SJCRH30 (cell line): ENCODE measurements around the gene KIZ. TPM values are rescaled to one million over a fixed set of nuclear protein-coding genes. Genes with fewer than 3 reads are reported as not detected.
A peak's percentile ranks its signal among the peaks of the same experiment; 100 is the strongest.
"Not testable (repeated sequence)": the region's sequence is repeated elsewhere in the genome, so short reads cannot be mapped to it uniquely, and the experiment has no call there.

Experiments used
- DNase-seq, 2 experiments: peaks; one replicate each; pipeline ENCODE4 v3.0.0-alpha.2; 2015 to 2020
- H3K27ac ChIP-seq: fragments of 250-450 bp; sonication (Bioruptor Pico); 2 replicates; pipeline ENCODE4 v1.5.1; 2020; ENCODE audit warnings: mild to moderate bottlenecking, moderate library complexity
- H3K27me3 ChIP-seq: fragments of 250-450 bp; sonication (Bioruptor Pico); 2 replicates; pipeline ENCODE4 v1.5.1; 2020; ENCODE audit warnings: mild to moderate bottlenecking, moderate library complexity
- H3K36me3 ChIP-seq: fragments of 250-450 bp; sonication (Bioruptor Pico); 2 replicates; pipeline ENCODE4 v1.5.1; 2020; ENCODE audit warnings: mild to moderate bottlenecking, moderate library complexity
- H3K4me1 ChIP-seq: fragments of 250-450 bp; sonication (Bioruptor Pico); 2 replicates; pipeline ENCODE4 v1.5.1; 2020; ENCODE audit warnings: mild to moderate bottlenecking, moderate library complexity
- H3K4me3 ChIP-seq: fragments of 250-450 bp; sonication (Bioruptor Pico); 2 replicates; pipeline ENCODE4 v1.5.1; 2020; ENCODE audit warnings: mild to moderate bottlenecking, moderate library complexity
- H3K9me3 ChIP-seq: fragments of 250-450 bp; sonication (Bioruptor Pico); replicated peaks from 2 replicates; pipeline ENCODE4 v1.5.1; 2020; ENCODE audit warnings: mild to moderate bottlenecking, moderate library complexity
- total RNA-seq: library from RNA; depleted of rRNA; stranded (reverse); fragments of >200 nt; shearing (Covaris generic); gene quantifications from 2 replicates; pipeline ENCODE4 v1.2.3, GENCODE V29; 2014

The KIZ gene
- total RNA-seq, 1 experiment from 2014 or later, result 18.3 TPM

- no peak overlapping the region for H3K4me3 ChIP-seq
- H3K27me3 ChIP-seq, result no peaks in the 10 kb centered on the region
- peak; percentile 53 to 73 for DNase-seq
- H3K36me3 ChIP-seq, result 0 out of 2 replicates have a peak, but pooled peaks cover 2% of the 10 kb centered on the region
- no peaks in the 10 kb centered on the region for H3K9me3 ChIP-seq
- peaks cover 16% of the 10 kb centered on the region for H3K4me1 ChIP-seq
- peak overlapping the region; percentile 24; the same call in 1 of the 2 replicates for H3K27ac ChIP-seq
Observed at GRCh38 chr20:21232546-21233280, 106.8 kb downstream of the KIZ start.

- H3K36me3 ChIP-seq, result 0 out of 2 replicates have a peak, but pooled peaks cover 2% of the 10 kb centered on the region
- no peaks in the 10 kb centered on the region for H3K9me3 ChIP-seq
- peak overlapping the region; percentile 5; the same call in 1 of the 2 replicates for H3K27ac ChIP-seq
- peaks cover 16% of the 10 kb centered on the region for H3K4me1 ChIP-seq
- no peak for DNase-seq
- no peak overlapping the region; the same call in 1 of the 2 replicates for H3K4me3 ChIP-seq
- H3K27me3 ChIP-seq, result no peaks in the 10 kb centered on the region
Observed at GRCh38 chr20:21234324-21234723, 108.4 kb downstream of the KIZ start.

- DNase-seq, result peak; percentile 64 to 75
- Histone ChIP-seq H3K9me3 (no peaks in the 10 kb centered on the region), H3K4me3 (peak overlapping the region; percentile 45), H3K4me1 (peaks cover 16% of the 10 kb centered on the region), H3K27ac (peak overlapping the region; percentile 5; the same call in 1 of the 2 replicates), H3K36me3 (no peaks in the 10 kb centered on the region), H3K27me3 (no peaks in the 10 kb centered on the region)
Observed at GRCh38 chr20:21234806-21235483, 109.1 kb downstream of the KIZ start.

- Histone ChIP-seq H3K9me3 (no peaks in the 10 kb centered on the region), H3K27ac (peak overlapping the region; percentile 5; the same call in 1 of the 2 replicates), H3K36me3 (no peaks in the 10 kb centered on the region), H3K4me1 (peaks cover 16% of the 10 kb centered on the region), H3K27me3 (no peaks in the 10 kb centered on the region), H3K4me3 (peak overlapping the region; percentile 45)
- peak; percentile 62 to 85 for DNase-seq
Observed at GRCh38 chr20:21235484-21236445, 109.9 kb downstream of the KIZ start.

GRCh38 chr20:21237956-21238799, 112.3 kb downstream of the KIZ start:
- H3K9me3 ChIP-seq, result no peaks in the 10 kb centered on the region
- no peak for DNase-seq
- peaks cover 8% of the 10 kb centered on the region for H3K4me1 ChIP-seq
- no peaks in the 10 kb centered on the region for H3K27me3 ChIP-seq
- H3K4me3 ChIP-seq, result no peak overlapping the region
- no peak overlapping the region for H3K27ac ChIP-seq
- no peaks in the 10 kb centered on the region for H3K36me3 ChIP-seq

- H3K4me1 ChIP-seq, result peaks cover under 1% of the 10 kb centered on the region; the same call in 1 of the 2 replicates
- no peak overlapping the region for H3K4me3 ChIP-seq
- no peaks in the 10 kb centered on the region for H3K9me3 ChIP-seq
- H3K27me3 ChIP-seq, result no peaks in the 10 kb centered on the region
- DNase-seq, result no peak
- no peaks in the 10 kb centered on the region for H3K36me3 ChIP-seq
- no peak overlapping the region for H3K27ac ChIP-seq
Observed at GRCh38 chr20:21238818-21239536, 113.1 kb downstream of the KIZ start.

GRCh38 chr20:21240394-21240793, 114.5 kb downstream of the KIZ start:
- Histone ChIP-seq H3K27me3 (no peaks in the 10 kb centered on the region), H3K9me3 (no peaks in the 10 kb centered on the region), H3K36me3 (no peaks in the 10 kb centered on the region), H3K4me3 (no peak overlapping the region), H3K4me1 (no peaks in the 10 kb centered on the region), H3K27ac (no peak overlapping the region)
- DNase-seq, result no peak

- Histone ChIP-seq H3K4me1 (no peaks in the 10 kb centered on the region), H3K36me3 (no peaks in the 10 kb centered on the region), H3K27me3 (no peaks in the 10 kb centered on the region), H3K4me3 (no peak overlapping the region), H3K27ac (no peak overlapping the region), H3K9me3 (no peaks in the 10 kb centered on the region)
- no peak for DNase-seq
Observed at GRCh38 chr20:21241406-21241805, 115.5 kb downstream of the KIZ start.

- no peak overlapping the region for H3K4me3 ChIP-seq
- H3K27me3 ChIP-seq, result no peaks in the 10 kb centered on the region
- H3K4me1 ChIP-seq, result no peaks in the 10 kb centered on the region
- H3K9me3 ChIP-seq, result peaks cover 3% of the 10 kb centered on the region; the same call in 1 of the 2 replicates
- H3K36me3 ChIP-seq, result no peaks in the 10 kb centered on the region
- H3K27ac ChIP-seq, result no peak overlapping the region
- no peak for DNase-seq
Observed at GRCh38 chr20:21243811-21244210, 117.9 kb downstream of the KIZ start.

GRCh38 chr20:21244808-21245207, 118.9 kb downstream of the KIZ start:
- peaks cover 3% of the 10 kb centered on the region; the same call in 1 of the 2 replicates for H3K9me3 ChIP-seq
- no peak overlapping the region for H3K27ac ChIP-seq
- H3K27me3 ChIP-seq, result no peaks in the 10 kb centered on the region
- DNase-seq, result no peak
- no peak overlapping the region for H3K4me3 ChIP-seq
- no peaks in the 10 kb centered on the region for H3K4me1 ChIP-seq
- no peaks in the 10 kb centered on the region for H3K36me3 ChIP-seq

GRCh38 chr20:21246161-21246560, 120.3 kb downstream of the KIZ start:
- Histone ChIP-seq H3K9me3 (peaks cover 3% of the 10 kb centered on the region; the same call in 1 of the 2 replicates), H3K27ac (no peak overlapping the region), H3K4me1 (no peaks in the 10 kb centered on the region), H3K27me3 (no peaks in the 10 kb centered on the region), H3K36me3 (no peaks in the 10 kb centered on the region), H3K4me3 (no peak overlapping the region)
- DNase-seq, result no peak

- not testable (repeated sequence) for H3K27me3 ChIP-seq, DNase-seq, H3K4me1 ChIP-seq, H3K27ac ChIP-seq, H3K4me3 ChIP-seq, H3K36me3 ChIP-seq, H3K9me3 ChIP-seq
Observed at GRCh38 chr20:21247603-21248095, 121.8 kb downstream of the KIZ start.

- H3K27ac ChIP-seq, result no peak overlapping the region
- H3K4me3 ChIP-seq, result no peak overlapping the region
- H3K4me1 ChIP-seq, result no peaks in the 10 kb centered on the region
- H3K27me3 ChIP-seq, result no peaks in the 10 kb centered on the region
- H3K36me3 ChIP-seq, result no peaks in the 10 kb centered on the region
- H3K9me3 ChIP-seq, result peaks cover 3% of the 10 kb centered on the region; the same call in 1 of the 2 replicates
- DNase-seq, result peak in 1 of 2 experiments; percentile 33
Observed at GRCh38 chr20:21251278-21251677, 125.4 kb downstream of the KIZ start.
